A549 (cell line): ENCODE measurements around the gene BCS1L. TPM values are rescaled to one million over a fixed set of nuclear protein-coding genes. Genes with fewer than 3 reads are reported as not detected.

Experiments
- ATAC-seq, 2 experiments: fragments of 200-7000 bp in 1 of 2; fragments of >200 bp in 1 of 2; cut with Nextera tagmentation in 1 of 2; cut with Tn5 transposase in 1 of 2; 3 replicates each; pipeline versions ENCODE4 v1.8.0 to v1.9.1; 2018 to 2020; ENCODE audit warnings: mild to moderate bottlenecking in 1 of 2, moderate library complexity in 1 of 2
- CTCF ChIA-PET: fragments of 300-600 bp; sonication (Branson Sonifier 250); formaldehyde crosslinking; extraction: SDS; loops from one replicate; lab custom pipeline; 2021; ENCODE audit warnings: antibody characterized with exemption, inconsistent platforms; lab: Yijun Ruan, JAX
- POLR2A ChIA-PET: fragments of 350-600 bp; formaldehyde crosslinking; extraction: SDS; loops from one replicate; lab custom pipeline; 2021; ENCODE audit warnings: antibody characterized with exemption, inconsistent platforms; lab: Yijun Ruan, JAX
- DNase-seq, 2 experiments: peaks; one replicate each; pipeline versions ENCODE4 v3.0.0 to v3.0.0-alpha.2; 2011 to 2016; ENCODE audit warnings: low read depth in 1 of 2, low spot score in 1 of 2
- FAIRE-seq: peaks from 2 replicates; lab custom pipeline; 2011; peaks lifted over from hg19 to GRCh38; lab: Jason Lieb, UNC
- H3K27ac ChIP-seq, 2 experiments: fragments of >200 bp; sonication (Bioruptor Twin); formaldehyde crosslinking; 3 replicates each; pipeline ENCODE4 v1.5.1; 2016 to 2017
- H3K4me1 ChIP-seq: fragments of >200 bp; sonication (Bioruptor Twin); formaldehyde crosslinking; 3 replicates; pipeline ENCODE4 v1.6.1; 2016
- H3K4me2 ChIP-seq: fragments of >200 bp; sonication (Bioruptor Twin); formaldehyde crosslinking; 3 replicates; pipeline ENCODE4 v1.6.1; 2016
- H3K4me3 ChIP-seq: fragments of >200 bp; sonication (Bioruptor Twin); formaldehyde crosslinking; 3 replicates; pipeline ENCODE4 v1.5.1; 2016
- H3K9me3 ChIP-seq: fragments of >200 bp; sonication (Bioruptor Twin); formaldehyde crosslinking; 3 replicates; pipeline ENCODE4 v1.6.1; 2016
- BCL3 ChIP-seq: fragments of >200 bp; sonication (Bioruptor Twin); formaldehyde crosslinking; IDR thresholded peaks from 3 replicates; pipeline ENCODE4 v1.6.1; 2016
- CHD2 ChIP-seq: fragments of 150-350 bp; IDR thresholded peaks from 2 replicates; pipeline ENCODE4 v1.6.1; 2014; ENCODE audit warnings: low read length; ENCODE audit not compliant: partially characterized antibody
- CTCF ChIP-seq: fragments of >200 bp; sonication (Bioruptor Twin); formaldehyde crosslinking; IDR thresholded peaks from 3 replicates; pipeline ENCODE4 v1.5.1; 2016
- E2F6 ChIP-seq: IDR thresholded peaks from 2 replicates; pipeline ENCODE4 v1.6.1; 2012; ENCODE audit warnings: low read depth, borderline replicate concordance
- EHMT2 ChIP-seq: fragments of 200-600 bp; sonication (generic); IDR thresholded peaks from 2 replicates; pipeline ENCODE4 v1.6.1; 2016; ENCODE audit warnings: antibody characterized with exemption, low read depth, mild to moderate bottlenecking, moderate library complexity
- ELK1 ChIP-seq: fragments of 150-350 bp; IDR thresholded peaks from 2 replicates; pipeline ENCODE4 v1.6.1; 2014; ENCODE audit warnings: low read depth, mild to moderate bottlenecking, low read length
- ESRRA ChIP-seq: fragments of 150-350 bp; IDR thresholded peaks from 2 replicates; pipeline ENCODE4 v1.6.1; 2014; ENCODE audit warnings: mild to moderate bottlenecking, low read length, borderline replicate concordance
- FOSB ChIP-seq: fragments of 250-450 bp; sonication (Bioruptor Pico); IDR thresholded peaks from 2 replicates; pipeline ENCODE4 v1.5.0; 2020; ENCODE audit warnings: mild to moderate bottlenecking, moderate library complexity
- FOXS1 ChIP-seq: fragments of 250-450 bp; sonication (Bioruptor Pico); IDR thresholded peaks from 2 replicates; pipeline ENCODE4 v1.5.0; 2020; ENCODE audit warnings: mild to moderate bottlenecking, moderate library complexity
- GATA3 ChIP-seq: IDR thresholded peaks from 2 replicates; pipeline ENCODE4 v1.6.1; 2012; ENCODE audit warnings: borderline replicate concordance
- HOXB5 ChIP-seq: fragments of 250-450 bp; sonication (Bioruptor Pico); IDR thresholded peaks from 2 replicates; pipeline ENCODE4 v1.5.0; 2020; ENCODE audit warnings: mild to moderate bottlenecking, moderate library complexity
- KDM5A ChIP-seq: fragments of 200-600 bp; sonication (generic); IDR thresholded peaks from 2 replicates; pipeline ENCODE4 v1.6.1; 2016; ENCODE audit warnings: antibody characterized with exemption, mild to moderate bottlenecking
- MAX ChIP-seq: IDR thresholded peaks from 2 replicates; pipeline ENCODE4 v1.6.1; 2012
- MAZ ChIP-seq: fragments of 150-350 bp; IDR thresholded peaks from 2 replicates; pipeline ENCODE4 v1.6.1; 2014; ENCODE audit warnings: antibody characterized with exemption, low read depth, low read length, borderline replicate concordance
- NFE2L2 ChIP-seq: fragments of 150-350 bp; conservative IDR thresholded peaks from 2 replicates; pipeline ENCODE4 v1.6.1; 2014; ENCODE audit warnings: low read length
- NPAS2 ChIP-seq: fragments of 250-450 bp; sonication (Bioruptor Pico); IDR thresholded peaks from 2 replicates; pipeline ENCODE4 v1.8.0; 2022; ENCODE audit warnings: mild to moderate bottlenecking, moderate library complexity, borderline replicate concordance
- NR3C1 ChIP-seq: fragments of >200 bp; sonication (Bioruptor Twin); formaldehyde crosslinking; IDR thresholded peaks from 3 replicates; pipeline ENCODE4 v1.6.1; 2017
- PBX3 ChIP-seq: IDR thresholded peaks from 2 replicates; pipeline ENCODE4 v1.6.1; 2012
- PHF8 ChIP-seq: fragments of 200-600 bp; sonication (generic); IDR thresholded peaks from 2 replicates; pipeline ENCODE4 v1.6.1; 2016; ENCODE audit warnings: low read depth, mild to moderate bottlenecking, antibody characterized with exemption, moderate library complexity, borderline replicate concordance
- POLR2A ChIP-seq: IDR thresholded peaks from 2 replicates; pipeline ENCODE4 v1.6.1; 2012; ENCODE audit warnings: mild to moderate bottlenecking, low read length
- POLR2AphosphoS2 ChIP-seq: conservative IDR thresholded peaks from 2 replicates; pipeline ENCODE4 v1.6.1; 2012; ENCODE audit warnings: low read length, improper control_type of control experiment, inconsistent platforms
- RCOR1 ChIP-seq: fragments of 150-350 bp; IDR thresholded peaks from 2 replicates; pipeline ENCODE4 v1.6.1; 2014; ENCODE audit warnings: antibody characterized with exemption, low read length, low read depth
- REST ChIP-seq: fragments of 200-600 bp; sonication (generic); IDR thresholded peaks from 2 replicates; pipeline ENCODE4 v1.6.1; 2016; ENCODE audit warnings: antibody characterized with exemption, mild to moderate bottlenecking, moderate library complexity
- SREBF2 ChIP-seq: fragments of 450-650 bp; IDR thresholded peaks from 2 replicates; pipeline ENCODE4 v1.6.1; 2014; ENCODE audit warnings: mild to moderate bottlenecking, moderate library complexity
- TFCP2L1 ChIP-seq: fragments of 250-450 bp; sonication (Bioruptor Pico); IDR thresholded peaks from 2 replicates; pipeline ENCODE4 v1.5.0; 2021; ENCODE audit warnings: mild to moderate bottlenecking
- ZC3H11A ChIP-seq: fragments of 450-650 bp; IDR thresholded peaks from 2 replicates; pipeline ENCODE4 v1.6.1; 2014; ENCODE audit warnings: antibody characterized with exemption, mild to moderate bottlenecking
- ZSCAN20 ChIP-seq: fragments of 250-450 bp; sonication (Bioruptor Pico); IDR thresholded peaks from 2 replicates; pipeline ENCODE4 v1.8.0; 2022; ENCODE audit warnings: mild to moderate bottlenecking, moderate library complexity
- WGBS: methylation state at CpG from one replicate; pipeline ENCODE4 v1.1.6; 2017; ENCODE audit errors: missing lambda C conversion rate; 5-methylcytosine and 5-hydroxymethylcytosine counted together
- polyA plus RNA-seq, 4 experiments: library from polyadenylated mRNA; depleted of rRNA in 3 of 4; stranded (reverse); fragments of >200 nt; fragmentation: RNase III in 1 of 4; extraction: RNeasy Plus Mini Kit Qiagen cat#74134 plus additional on column Dnase treatment in 1 of 4; gene quantifications; 2 replicates in 3 of 4; 3 replicates in 1 of 4; pipeline ENCODE4 v1.2.3, GENCODE V29; 2011 to 2017

Gene BCS1L
- polyA plus RNA-seq, 2 of the 4 experiments (the other 2 are of a cell fraction) = 46.3 to 47.1 TPM

GRCh38 chr2:218662377-218662776, 2.9 kb downstream of the BCS1L start:
- CTCF ChIA-PET = interaction anchor here (1.1 to 7.8 kb wide), 2 partner anchors 15 to 185 kb away, joined by 3 to 76 read pairs; no protein-coding TSS in a partner anchor
- no peak overlapping the region for H3K4me2 ChIP-seq
- TF ChIP-seq CHD2 = no peak
- TF ChIP-seq EHMT2 = no peak
- TF ChIP-seq SREBF2 = no peak
- TF ChIP-seq POLR2AphosphoS2 = no peak
- no peak for TF ChIP-seq NPAS2 (CRISPR knock-in tag)
- no peak for TF ChIP-seq ESRRA
- no peak for TF ChIP-seq ZSCAN20 (CRISPR knock-in tag)
- TF ChIP-seq BCL3 = no peak
- TF ChIP-seq RCOR1 = no peak
- TF ChIP-seq PBX3 = no peak
- TF ChIP-seq PHF8 = no peak
- no peak for TF ChIP-seq E2F6
- TF ChIP-seq REST = no peak
- no peak for TF ChIP-seq ZC3H11A
- no peak for TF ChIP-seq POLR2A
- no peak for TF ChIP-seq KDM5A
- TF ChIP-seq, all 56 proteins: peak for 0
- peaks cover 14% of the 10 kb centered on the region; the same call in 2 of the 3 replicates for H3K4me1 ChIP-seq
- POLR2A ChIA-PET = no interaction called here
- H3K9me3 ChIP-seq = no peaks in the 10 kb centered on the region
- ATAC-seq (no peak), FAIRE-seq (no peak), DNase-seq (no peak)
- 93% methylated on average over 3 of the region's 7 CpGs for WGBS
- H3K27ac ChIP-seq = no peak overlapping the region
- H3K4me3 ChIP-seq = no peak overlapping the region

- no peak for ATAC-seq
- 86% methylated on average over 10 of the region's 10 CpGs for WGBS
- FAIRE-seq = no peak
- H3K4me3 ChIP-seq = no peak overlapping the region
- no peak for DNase-seq
- H3K27ac ChIP-seq = no peak overlapping the region
- H3K9me3 ChIP-seq = no peaks in the 10 kb centered on the region
- H3K4me2 ChIP-seq = no peak overlapping the region
- ChIA-PET POLR2A (no interaction called here), CTCF (interaction anchor here (1.1 to 2.4 kb wide), 2 partner anchors 25 to 185 kb away, joined by 3 to 9 read pairs; no protein-coding TSS in a partner anchor)
- peaks cover 12% of the 10 kb centered on the region; the same call in 2 of the 3 replicates for H3K4me1 ChIP-seq
- no peak for TF ChIP-seq NFE2L2
- TF ChIP-seq ELK1 = no peak
- no peak for TF ChIP-seq ESRRA
- TF ChIP-seq CTCF = no peak
- no peak for TF ChIP-seq SREBF2
- no peak for TF ChIP-seq FOXS1 (CRISPR knock-in tag)
- TF ChIP-seq NR3C1 = no peak
- TF ChIP-seq MAX = no peak
- no peak for TF ChIP-seq RCOR1
- TF ChIP-seq HOXB5 (CRISPR knock-in tag) = no peak
- TF ChIP-seq GATA3 = no peak
- TF ChIP-seq FOSB (CRISPR knock-in tag) = no peak
- TF ChIP-seq TFCP2L1 (CRISPR knock-in tag) = no peak
- no peak for TF ChIP-seq MAZ
Observed at GRCh38 chr2:218662827-218663226, 3.3 kb downstream of the BCS1L start.
